GM19238 (cell line): ENCODE results near the gene NT5DC2.

Experiments
- DNase-seq: peaks from one replicate; pipeline ENCODE4 v3.0.0; 2011; ENCODE audit warnings: low spot score; ENCODE audit not compliant: insufficient read length

Gene NT5DC2

DNA sequence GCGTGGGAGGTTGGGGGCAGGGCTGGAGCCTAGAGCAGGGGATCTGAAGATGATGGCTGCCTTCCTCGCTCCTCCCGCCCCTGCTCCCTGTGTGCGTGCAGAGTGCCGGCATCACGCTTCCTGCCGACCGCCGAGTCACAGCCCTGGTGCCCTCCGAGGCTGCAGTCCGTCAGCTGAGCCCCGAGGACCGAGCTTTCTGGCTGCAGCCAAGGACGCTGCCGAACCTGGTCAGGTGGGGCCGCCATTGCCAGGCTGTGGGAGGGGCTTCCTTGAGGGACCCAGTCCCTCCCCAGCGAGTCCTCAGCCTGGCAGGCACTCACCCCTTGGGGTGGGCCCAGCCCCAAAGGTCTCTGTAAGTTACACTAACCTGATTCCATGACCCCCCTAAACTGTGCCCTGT, 20.9 kb downstream of the NT5DC2 start:
- DNase-seq = no peak

- DNase-seq = no peak
Observed at GRCh38 chr3:52512105-52512504, 21.6 kb downstream of the NT5DC2 start.

DNA sequence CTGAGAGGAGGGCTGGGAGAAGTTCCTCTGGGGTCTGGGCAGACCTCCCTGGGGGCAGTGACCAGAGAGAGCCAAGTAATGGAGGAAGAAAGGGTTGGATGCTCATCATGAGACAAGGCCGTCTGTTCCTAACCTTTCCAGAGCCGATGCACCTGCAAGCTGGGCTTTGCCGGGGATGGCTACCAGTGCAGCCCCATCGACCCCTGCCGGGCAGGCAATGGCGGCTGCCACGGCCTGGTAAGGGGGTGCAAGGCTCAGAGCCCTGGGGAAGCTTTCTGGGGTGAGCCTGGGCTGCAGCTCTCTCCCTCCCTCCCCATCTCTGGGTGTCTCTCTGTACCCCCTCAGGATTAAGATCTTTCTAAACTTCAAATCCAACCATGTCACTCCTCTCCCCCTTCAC, 22.1 kb downstream of the NT5DC2 start:
- no peak for DNase-seq

- no peak for DNase-seq
Observed at GRCh38 chr3:52509753-52510328, 23.8 kb downstream of the NT5DC2 start.

GRCh38 chr3:52507359-52507758, 26.3 kb downstream of the NT5DC2 start:
- DNase-seq = no peak

DNA sequence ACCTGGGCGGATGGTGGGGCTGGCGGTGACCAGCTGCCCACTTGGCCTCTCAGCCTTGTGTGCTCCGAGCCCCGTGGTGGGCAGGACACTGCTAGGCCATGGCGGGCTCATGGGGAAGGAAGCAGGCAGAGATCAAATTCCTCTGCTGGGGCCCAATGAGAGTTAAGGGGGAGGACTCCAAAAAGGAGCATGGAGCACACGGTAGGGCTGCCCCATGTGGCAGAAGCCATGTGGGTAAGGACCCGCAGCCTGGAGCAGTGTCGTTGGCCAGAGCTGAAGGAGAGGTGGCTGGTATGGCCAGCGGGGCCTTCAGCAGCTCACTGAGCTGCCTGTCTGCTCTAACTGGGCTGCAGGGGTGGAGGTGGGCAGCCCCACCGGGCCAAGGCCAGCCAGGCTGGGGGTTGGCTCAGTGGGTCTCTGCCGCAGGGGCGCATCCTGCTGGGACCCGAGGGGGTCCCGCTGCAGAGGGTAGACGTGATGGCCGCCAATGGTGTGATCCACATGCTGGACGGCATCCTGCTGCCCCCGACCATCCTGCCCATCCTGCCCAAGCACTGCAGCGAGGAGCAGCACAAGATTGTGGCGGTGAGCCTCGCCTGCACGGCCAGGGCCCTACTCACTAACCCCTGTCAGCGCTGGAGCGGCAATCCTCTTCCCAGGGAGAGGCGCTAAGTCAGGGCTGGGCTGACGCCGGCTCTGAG, 27.2 kb downstream of the NT5DC2 start:
- no peak for DNase-seq

DNA sequence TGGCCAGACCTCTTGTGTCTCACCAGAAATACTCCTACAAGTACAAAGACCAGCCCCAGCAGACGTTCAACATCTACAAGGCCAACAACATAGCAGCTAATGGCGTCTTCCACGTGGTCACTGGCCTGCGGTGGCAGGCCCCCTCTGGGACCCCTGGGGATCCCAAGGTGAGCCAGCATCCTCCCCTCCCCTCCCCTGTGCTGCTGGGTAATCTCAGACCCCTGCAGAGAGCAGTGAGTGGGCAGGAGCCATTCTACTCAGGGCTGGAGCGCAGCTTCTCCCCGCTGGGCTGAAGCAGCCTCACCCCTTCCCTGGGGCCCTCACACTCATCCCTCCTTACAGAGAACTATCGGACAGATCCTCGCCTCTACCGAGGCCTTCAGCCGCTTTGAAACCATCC, 28.7 kb downstream of the NT5DC2 start:
- DNase-seq = no peak

DNA sequence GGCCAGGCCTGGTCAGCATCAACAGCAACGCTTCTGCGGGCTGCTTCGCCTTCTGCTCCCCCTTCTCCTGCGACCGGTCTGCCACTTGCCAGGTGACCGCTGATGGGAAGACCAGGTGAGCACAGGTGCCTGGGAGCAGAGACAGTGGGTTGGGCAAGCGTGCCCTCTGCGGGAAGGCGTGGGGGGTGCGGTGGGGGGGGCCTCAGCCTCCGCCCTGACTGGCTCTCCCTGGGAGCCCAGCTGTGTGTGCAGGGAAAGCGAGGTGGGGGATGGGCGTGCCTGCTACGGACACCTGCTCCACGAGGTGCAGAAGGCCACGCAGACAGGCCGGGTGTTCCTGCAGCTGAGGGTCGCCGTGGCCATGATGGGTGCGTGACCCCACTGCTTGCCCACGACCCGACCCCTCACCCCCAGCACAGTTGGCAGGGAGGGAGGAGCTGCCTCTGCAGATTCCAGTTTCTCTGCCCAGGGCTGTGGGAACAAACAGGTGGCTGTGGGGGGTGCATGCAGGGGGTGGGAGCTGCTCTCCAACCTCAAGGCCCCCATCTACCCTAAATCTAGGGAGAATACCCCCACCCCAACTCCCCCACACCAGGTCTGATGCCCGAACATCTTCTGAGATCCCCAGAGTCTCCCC, 29.8 kb downstream of the NT5DC2 start:
- no peak for DNase-seq

GRCh38 chr3:52502808-52503350, 30.8 kb downstream of the NT5DC2 start:
- no peak for DNase-seq

- no peak for DNase-seq
Observed at GRCh38 chr3:52502001-52502400, 31.7 kb downstream of the NT5DC2 start.

GRCh38 chr3:52501046-52501445, 32.6 kb downstream of the NT5DC2 start:
- DNase-seq = no peak

- DNase-seq = no peak
Observed at GRCh38 chr3:52498137-52499054, 35.3 kb downstream of the NT5DC2 start.

- DNase-seq = no peak
Observed at GRCh38 chr3:52495777-52496602, 37.7 kb downstream of the NT5DC2 start.

DNA sequence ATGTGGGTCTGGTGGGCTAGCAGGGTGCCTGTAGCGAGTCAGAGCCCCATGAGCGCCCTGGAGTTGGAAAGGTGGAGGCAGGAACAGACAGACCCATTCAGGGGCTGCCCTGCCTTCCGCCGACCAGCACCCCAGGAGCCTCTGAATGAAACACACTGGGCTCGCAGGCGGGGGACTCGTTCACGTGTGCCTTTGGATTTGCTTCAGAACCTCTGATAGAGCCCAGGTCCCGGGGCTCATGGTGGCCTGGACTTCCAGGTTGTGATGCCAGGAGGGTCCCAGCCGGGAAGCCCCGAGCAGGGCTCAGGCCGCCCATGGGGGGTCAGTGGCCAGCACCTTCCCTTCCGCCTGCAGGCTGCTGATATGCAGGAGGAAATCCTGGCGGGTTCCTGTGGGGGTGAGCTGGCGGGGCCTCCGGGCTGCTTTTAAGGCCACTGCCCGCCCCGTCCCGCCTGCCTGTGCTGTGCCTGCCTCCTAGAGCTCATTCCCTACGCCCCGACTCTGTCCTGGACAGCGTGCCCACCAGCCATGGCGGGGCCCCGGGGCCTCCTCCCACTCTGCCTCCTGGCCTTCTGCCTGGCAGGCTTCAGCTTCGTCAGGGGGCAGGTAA, 38.7 kb downstream of the NT5DC2 start, which contains the start of gene STAB1:
Gene STAB1, plus strand, starts transcription at position 453 of the 610 bp plus-strand sequence. Its CDS starts 76 bp downstream, at position 529.
- no peak for DNase-seq

DNA sequence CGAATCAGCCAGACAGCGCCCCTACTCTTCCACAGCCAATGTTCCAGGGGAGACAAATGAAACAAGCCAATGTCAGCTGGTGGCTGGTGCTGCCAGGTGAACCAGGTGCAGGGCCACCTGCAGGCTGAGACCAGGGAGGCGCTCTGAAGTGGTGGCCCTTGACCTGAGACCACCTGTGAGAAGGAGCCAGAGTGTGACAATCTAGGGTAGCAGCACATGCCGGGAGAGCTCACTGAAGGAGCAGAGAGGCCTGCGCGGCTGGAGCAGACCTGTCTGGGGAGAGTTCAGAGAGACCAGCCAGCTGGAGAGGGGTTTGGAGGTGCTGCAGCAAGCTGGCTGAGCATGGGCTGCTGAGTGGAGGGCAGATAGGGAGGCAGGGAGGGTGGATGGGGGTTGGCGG, 39.2 kb downstream of the NT5DC2 start:
- DNase-seq = no peak

- no peak for DNase-seq
Observed at GRCh38 chr3:52493232-52494017, 40.2 kb downstream of the NT5DC2 start.

DNA sequence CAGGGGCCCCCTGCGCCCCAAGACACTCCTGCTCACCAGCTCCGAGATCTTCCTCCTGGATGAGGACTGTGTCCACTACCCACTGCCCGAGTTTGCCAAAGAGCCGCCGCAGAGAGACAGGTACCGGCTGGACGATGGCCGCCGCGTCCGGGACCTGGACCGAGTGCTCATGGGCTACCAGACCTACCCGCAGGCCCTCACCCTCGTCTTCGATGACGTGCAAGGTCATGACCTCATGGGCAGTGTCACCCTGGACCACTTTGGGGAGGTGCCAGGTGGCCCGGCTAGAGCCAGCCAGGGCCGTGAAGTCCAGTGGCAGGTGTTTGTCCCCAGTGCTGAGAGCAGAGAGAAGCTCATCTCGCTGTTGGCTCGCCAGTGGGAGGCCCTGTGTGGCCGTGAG, 41.6 kb downstream of the NT5DC2 start:
- DNase-seq = no peak

DNA sequence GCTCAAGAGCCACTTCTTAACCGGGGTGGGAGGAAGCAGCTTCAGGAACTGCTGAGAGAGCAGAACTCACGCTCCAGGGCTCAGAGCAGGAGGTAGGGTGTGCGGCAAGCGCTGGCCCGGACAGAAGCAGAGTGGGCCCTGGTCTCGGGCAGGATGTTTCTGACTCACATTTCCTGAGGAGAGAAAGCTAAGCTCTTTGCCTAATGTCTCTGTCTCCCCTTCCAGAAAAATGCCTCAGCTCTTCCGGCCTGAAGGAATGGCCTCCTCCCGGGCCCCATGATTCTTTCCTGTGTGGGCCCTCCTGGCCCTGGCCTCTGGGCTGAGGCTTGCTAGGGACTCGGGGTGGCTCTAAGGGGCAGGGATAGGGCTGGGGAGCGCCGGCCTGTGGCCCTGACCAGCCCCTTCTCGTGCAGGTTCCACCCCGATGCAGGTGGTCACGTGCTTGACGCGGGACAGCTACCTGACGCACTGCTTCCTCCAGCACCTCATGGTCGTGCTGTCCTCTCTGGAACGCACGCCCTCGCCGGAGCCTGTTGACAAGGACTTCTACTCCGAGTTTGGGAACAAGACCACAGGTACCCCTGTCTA, 42.6 kb downstream of the NT5DC2 start:
- DNase-seq = no peak
